Measurements from ENCODE around the gene GAS1. TPM values are rescaled to one million over a fixed set of nuclear protein-coding genes. Genes with fewer than 3 reads are reported as not detected.

The GAS1 gene
- total and polyA plus RNA-seq, 2 experiments from 2014 or later, result 10.7 to 36.0 TPM

GRCh38 chr9:86965636-86966395, 18.5 kb upstream of the GAS1 start:
- no peak overlapping the region for H3K9ac ChIP-seq
- H3K9me2 ChIP-seq (ENCODE audit: insufficient read depth), result no peaks in the 10 kb centered on the region
- H3K36me3 ChIP-seq (ENCODE audit: low read depth), result no peaks in the 10 kb centered on the region
- 17 to 19% methylated on average over 5 of the region's 5 CpGs for WGBS, 2 experiments (ENCODE audit: low coverage in 1 of 2, low lambda C conversion rate in 2 of 2, missing lambda C conversion rate in 2 of 2)
- H2AFZ ChIP-seq, result peak overlapping the region; percentile 49
- H3K9me3 ChIP-seq (ENCODE audit: low read depth), result no peaks in the 10 kb centered on the region
- no peak overlapping the region for H3K4me3 ChIP-seq
- peak; percentile 45 for DNase-seq
- no peaks in the 10 kb centered on the region for H4K20me1 ChIP-seq (ENCODE audit: insufficient read depth)
- TF ChIP-seq EZH2phosphoT487 (IDR thresholded peaks at IDR 0.05; ENCODE audit: insufficient read depth, low read depth), result no peak
- no peak for TF ChIP-seq EZH2 (IDR thresholded peaks at IDR 0.05; ENCODE audit: insufficient read depth, poor library complexity, severe bottlenecking)
- H3K4me2 ChIP-seq (ENCODE audit: unreplicated experiment), result peak overlapping the region; percentile 51
- H3K79me2 ChIP-seq (ENCODE audit: insufficient read depth), result no peaks in the 10 kb centered on the region
- peak overlapping the region; percentile 40; the same call in 1 of the 2 replicates for H3K27ac ChIP-seq
- H3K27me3 ChIP-seq (replicated peaks; ENCODE audit: insufficient read depth), result no peaks in the 10 kb centered on the region
- peaks cover 23% of the 10 kb centered on the region for H3K4me1 ChIP-seq (ENCODE audit: insufficient read depth)
- H3F3A ChIP-seq (ENCODE audit: insufficient read depth), result peaks cover 18% of the 10 kb centered on the region
- in situ Hi-C loops (cut with MboI), result no loop called here

- in situ Hi-C loops (cut with MboI), result no loop called here
- Histone ChIP-seq H3K27ac (no peak overlapping the region), H3F3A (ENCODE audit: insufficient read depth) (peaks cover 18% of the 10 kb centered on the region), H3K9ac (no peak overlapping the region), H3K9me2 (ENCODE audit: insufficient read depth) (no peaks in the 10 kb centered on the region), H3K4me3 (no peak overlapping the region), H2AFZ (no peak overlapping the region), H3K4me2 (ENCODE audit: unreplicated experiment) (no peak overlapping the region), H3K36me3 (ENCODE audit: low read depth) (no peaks in the 10 kb centered on the region), H3K27me3 (replicated peaks; ENCODE audit: insufficient read depth) (no peaks in the 10 kb centered on the region), H3K79me2 (ENCODE audit: insufficient read depth) (no peaks in the 10 kb centered on the region), H3K9me3 (ENCODE audit: low read depth) (no peaks in the 10 kb centered on the region), H4K20me1 (ENCODE audit: insufficient read depth) (no peaks in the 10 kb centered on the region), H3K4me1 (ENCODE audit: insufficient read depth) (peaks cover 17% of the 10 kb centered on the region)
- WGBS, 2 experiments (ENCODE audit: low coverage in 1 of 2, low lambda C conversion rate in 2 of 2, missing lambda C conversion rate in 2 of 2), result 89 to 91% methylated on average over 9 of the region's 9 CpGs
- no peak for TF ChIP-seq EZH2phosphoT487 (IDR thresholded peaks at IDR 0.05; ENCODE audit: insufficient read depth, low read depth)
- no peak for TF ChIP-seq EZH2 (IDR thresholded peaks at IDR 0.05; ENCODE audit: insufficient read depth, poor library complexity, severe bottlenecking)
- DNase-seq, result no peak
Observed at GRCh38 chr9:86962692-86963091, 15.4 kb upstream of the GAS1 start.

GRCh38 chr9:86960938-86961337, 13.6 kb upstream of the GAS1 start:
- WGBS, 2 experiments (ENCODE audit: low coverage in 1 of 2, low lambda C conversion rate in 2 of 2, missing lambda C conversion rate in 2 of 2), result 95 to 98% methylated on average over 6 of the region's 6 CpGs
- H3K27ac ChIP-seq, result no peak overlapping the region

GRCh38 chr9:86958203-86958602, 10.9 kb upstream of the GAS1 start:
- in situ Hi-C loops (cut with MboI), result no loop called here
- H3K4me2 ChIP-seq (ENCODE audit: unreplicated experiment), result no peak overlapping the region
- 92 to 93% methylated on average over 1 of the region's 1 CpG for WGBS, 2 experiments (ENCODE audit: low coverage in 1 of 2, low lambda C conversion rate in 2 of 2, missing lambda C conversion rate in 2 of 2)
- no peak overlapping the region for H3K27ac ChIP-seq
- no peak overlapping the region for H3K9ac ChIP-seq
- no peak overlapping the region for H2AFZ ChIP-seq
- H3K9me2 ChIP-seq (ENCODE audit: insufficient read depth), result no peaks in the 10 kb centered on the region
- no peaks in the 10 kb centered on the region for H4K20me1 ChIP-seq (ENCODE audit: insufficient read depth)
- no peaks in the 10 kb centered on the region for H3K36me3 ChIP-seq (ENCODE audit: low read depth)
- TF ChIP-seq EZH2 (IDR thresholded peaks at IDR 0.05; ENCODE audit: insufficient read depth, poor library complexity, severe bottlenecking) (no peak), EZH2phosphoT487 (IDR thresholded peaks at IDR 0.05; ENCODE audit: insufficient read depth, low read depth) (no peak)
- no peaks in the 10 kb centered on the region for H3K79me2 ChIP-seq (ENCODE audit: insufficient read depth)
- no peaks in the 10 kb centered on the region for H3K9me3 ChIP-seq (ENCODE audit: low read depth)
- no peak for DNase-seq
- H3K27me3 ChIP-seq (replicated peaks; ENCODE audit: insufficient read depth), result no peaks in the 10 kb centered on the region
- H3K4me1 ChIP-seq (ENCODE audit: insufficient read depth), result 0 out of 2 replicates have a peak, but pooled peaks cover 5% of the 10 kb centered on the region
- H3K4me3 ChIP-seq, result no peak overlapping the region
- H3F3A ChIP-seq (ENCODE audit: insufficient read depth), result no peaks in the 10 kb centered on the region; the same call in 1 of the 2 replicates

More at GRCh38 chr9:86960938-86961337, 13.6 kb upstream of the GAS1 start:
- no peak for DNase-seq
- no peak overlapping the region for H2AFZ ChIP-seq
- peaks cover 9% of the 10 kb centered on the region for H3K4me1 ChIP-seq (ENCODE audit: insufficient read depth)
- no peaks in the 10 kb centered on the region for H3K79me2 ChIP-seq (ENCODE audit: insufficient read depth)
- H3K27me3 ChIP-seq (replicated peaks; ENCODE audit: insufficient read depth), result no peaks in the 10 kb centered on the region
- no peaks in the 10 kb centered on the region for H4K20me1 ChIP-seq (ENCODE audit: insufficient read depth)
- H3K9ac ChIP-seq, result no peak overlapping the region
- TF ChIP-seq EZH2phosphoT487 (IDR thresholded peaks at IDR 0.05; ENCODE audit: insufficient read depth, low read depth) (no peak), EZH2 (IDR thresholded peaks at IDR 0.05; ENCODE audit: insufficient read depth, poor library complexity, severe bottlenecking) (no peak)
- in situ Hi-C loops (cut with MboI), result no loop called here
- H3K4me2 ChIP-seq (ENCODE audit: unreplicated experiment), result no peak overlapping the region
- H3F3A ChIP-seq (ENCODE audit: insufficient read depth), result peaks cover 5% of the 10 kb centered on the region; the same call in 1 of the 2 replicates
- no peaks in the 10 kb centered on the region for H3K9me2 ChIP-seq (ENCODE audit: insufficient read depth)
- H3K4me3 ChIP-seq, result no peak overlapping the region
- H3K9me3 ChIP-seq (ENCODE audit: low read depth), result no peaks in the 10 kb centered on the region
- H3K36me3 ChIP-seq (ENCODE audit: low read depth), result no peaks in the 10 kb centered on the region
